ENCODE measurements around the gene ARHGAP19. TPM values are rescaled to one million over a fixed set of nuclear protein-coding genes. Genes with fewer than 3 reads are reported as not detected.

The ARHGAP19 gene
- total and polyA plus RNA-seq, 9 of the 15 experiments (the other 6 are each of a cell fraction or from before 2014, with no cell fraction given), result 14.8 to 49.5 (median 26.8) TPM

GRCh38 chr10:97318772-97319651 lies 26.6 kb upstream of the ARHGAP19 start, which contains the start of gene FRAT1 (continued):
- TF ChIP-seq, protein P1, sequence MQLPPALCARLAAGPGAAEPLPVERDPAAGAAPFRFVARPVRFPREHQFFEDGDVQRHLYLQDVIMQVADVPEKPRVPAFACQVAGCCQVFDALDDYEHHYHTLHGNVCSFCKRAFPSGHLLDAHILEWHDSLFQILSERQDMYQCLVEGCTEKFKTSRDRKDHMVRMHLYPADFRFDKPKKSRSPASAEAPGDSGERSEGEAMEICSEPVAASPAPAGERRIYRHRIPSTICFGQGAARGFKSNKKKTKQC (CRISPR knock-in tag; IDR thresholded peaks at IDR 0.05), result no peak
- TF ChIP-seq GATAD2A (IDR thresholded peaks at IDR 0.05), result no peak
- peak; percentile 41; the same call in 1 of the 2 replicates for TF ChIP-seq MAFF (IDR thresholded peaks at IDR 0.05; ENCODE audit: low read length)
- no peak for TF ChIP-seq ZNF436 (CRISPR knock-in tag; IDR thresholded peaks at IDR 0.05)
- TF ChIP-seq POLR2A (conservative IDR thresholded peaks at IDR 0.05), result peak; percentile 68; the same call in 1 of the 2 replicates
- TF ChIP-seq KAT2B (IDR thresholded peaks at IDR 0.05; ENCODE audit: low read depth, low read length), result no peak
- peak; percentile 56 for TF ChIP-seq RBM22 (IDR thresholded peaks at IDR 0.05; ENCODE audit: low read depth, low read length, poor library complexity, severe bottlenecking)
- 0 out of 2 replicates have a peak, but pooled peaks have one; percentile 27 for TF ChIP-seq HDAC2 (IDR thresholded peaks at IDR 0.05)
- peak; percentile 50; the same call in 1 of the 2 replicates for TF ChIP-seq ELF2 (CRISPR knock-in tag; IDR thresholded peaks at IDR 0.05)
- peak; percentile 77 for TF ChIP-seq ASH1L (IDR thresholded peaks at IDR 0.05; ENCODE audit: borderline replicate concordance, low read depth, partially characterized antibody)
- 0 out of 2 replicates have a peak, but pooled peaks have one; percentile 30 for TF ChIP-seq ATF1 (CRISPR knock-in tag; IDR thresholded peaks at IDR 0.05)
- peak; percentile 98 for TF ChIP-seq ATF1 (tag; IDR thresholded peaks at IDR 0.05)
- peak; percentile 31; the same call in 1 of the 2 replicates for TF ChIP-seq CXXC5 (CRISPR knock-in tag; IDR thresholded peaks at IDR 0.05)
- TF ChIP-seq EP400 (IDR thresholded peaks at IDR 0.05), result peak; percentile 80
- TF ChIP-seq L3MBTL2 (IDR thresholded peaks at IDR 0.05), result peak; percentile 64; the same call in 1 of the 2 replicates
- TF ChIP-seq ZNF175 (CRISPR knock-in tag; IDR thresholded peaks at IDR 0.05; ENCODE audit: low read depth), result no peak
- TF ChIP-seq ZNF408 (CRISPR knock-in tag; IDR thresholded peaks at IDR 0.05; ENCODE audit: low read depth), result no peak
- peak; percentile 78; the same call in 1 of the 2 replicates for TF ChIP-seq PHF8 (IDR thresholded peaks at IDR 0.05; ENCODE audit: borderline replicate concordance, low read length)
- TF ChIP-seq RBM25 (IDR thresholded peaks at IDR 0.05; ENCODE audit: low read depth, low read length, severe bottlenecking), result no peak
- TF ChIP-seq ARID1B (IDR thresholded peaks at IDR 0.05), result peak; percentile 49; the same call in 1 of the 2 replicates
- 0 out of 2 replicates have a peak, but pooled peaks have one; percentile 27 for TF ChIP-seq NFRKB (IDR thresholded peaks at IDR 0.05; ENCODE audit: low read depth)
- TF ChIP-seq NONO (IDR thresholded peaks at IDR 0.05; ENCODE audit: low read depth in 2 of 2, low read length in 1 of 2), result peak; percentile 48 to 99; a peak in 2 of 4 replicates
- TF ChIP-seq ELF1 (tag; IDR thresholded peaks at IDR 0.05), result peak; percentile 70
- TF ChIP-seq, protein P2, sequence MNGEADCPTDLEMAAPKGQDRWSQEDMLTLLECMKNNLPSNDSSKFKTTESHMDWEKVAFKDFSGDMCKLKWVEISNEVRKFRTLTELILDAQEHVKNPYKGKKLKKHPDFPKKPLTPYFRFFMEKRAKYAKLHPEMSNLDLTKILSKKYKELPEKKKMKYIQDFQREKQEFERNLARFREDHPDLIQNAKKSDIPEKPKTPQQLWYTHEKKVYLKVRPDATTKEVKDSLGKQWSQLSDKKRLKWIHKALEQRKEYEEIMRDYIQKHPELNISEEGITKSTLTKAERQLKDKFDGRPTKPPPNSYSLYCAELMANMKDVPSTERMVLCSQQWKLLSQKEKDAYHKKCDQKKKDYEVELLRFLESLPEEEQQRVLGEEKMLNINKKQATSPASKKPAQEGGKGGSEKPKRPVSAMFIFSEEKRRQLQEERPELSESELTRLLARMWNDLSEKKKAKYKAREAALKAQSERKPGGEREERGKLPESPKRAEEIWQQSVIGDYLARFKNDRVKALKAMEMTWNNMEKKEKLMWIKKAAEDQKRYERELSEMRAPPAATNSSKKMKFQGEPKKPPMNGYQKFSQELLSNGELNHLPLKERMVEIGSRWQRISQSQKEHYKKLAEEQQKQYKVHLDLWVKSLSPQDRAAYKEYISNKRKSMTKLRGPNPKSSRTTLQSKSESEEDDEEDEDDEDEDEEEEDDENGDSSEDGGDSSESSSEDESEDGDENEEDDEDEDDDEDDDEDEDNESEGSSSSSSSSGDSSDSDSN (IDR thresholded peaks at IDR 0.05; ENCODE audit: borderline replicate concordance in 1 of 2, low read depth in 2 of 2, low read length in 2 of 2), result 0 out of 4 replicates have a peak, but pooled peaks of 1 of the 2 experiments have one; percentile 5
- peak; percentile 23; the same call in 1 of the 2 replicates for TF ChIP-seq CBFA2T3 (IDR thresholded peaks at IDR 0.05)

Data from K562 (cell line).